ENCODE measurements around the gene LMAN2L. TPM values are rescaled to one million over a fixed set of nuclear protein-coding genes. Genes with fewer than 3 reads are reported as not detected.

Gene LMAN2L
- total RNA-seq, 1 donor from 2014 or later: 15.3 TPM

Other genes starting within 250 kb of the LMAN2L start
- gene NEURL3, start 234.7 kb downstream of the LMAN2L start, total RNA-seq: not detected in 2 replicates
- gene ARID5A, start 203.3 kb downstream of the LMAN2L start, total RNA-seq: 10.0 and 10.9 TPM in 2 replicates
- 24.7 and 34.4 TPM in 2 replicates for gene KANSL3, start 101.8 kb downstream of the LMAN2L start, total RNA-seq
- 0.11 TPM in 1 of 2 replicates, not detected in the other for gene FER1L5, start 97.3 kb downstream of the LMAN2L start, total RNA-seq
- 2.4 and 4.0 TPM in 2 replicates for gene CNNM4, start 20.8 kb upstream of the LMAN2L start, total RNA-seq
- gene CNNM3, start 76.2 kb upstream of the LMAN2L start, total RNA-seq: 8.4 and 11.8 TPM in 2 replicates
- 0.46 and 1.3 TPM in 2 replicates for gene ANKRD23, start 104.0 kb upstream of the LMAN2L start, total RNA-seq
- 8.0 and 9.8 TPM in 2 replicates for gene ANKRD39, start 118.0 kb upstream of the LMAN2L start, total RNA-seq
- 17.2 and 19.4 TPM in 2 replicates for gene SEMA4C, start 130.0 kb upstream of the LMAN2L start, total RNA-seq
- not detected in 2 replicates for gene FAM178B, start 246.5 kb upstream of the LMAN2L start, total RNA-seq